ENCODE data around the gene IRAK1.

Gene IRAK1

GRCh38 chrX:154019633-154020528 lies at the start of gene IRAK1:
Gene IRAK1, minus strand, starts transcription at chrX:154019902. Its CDS starts 90 bp downstream, at chrX:154019812.
- peak; percentile 49 for DNase-seq (ENCODE audit: low spot score)

- DNase-seq (ENCODE audit: low spot score): no peak
Observed at GRCh38 chrX:154068560-154068959, 48.9 kb upstream of the IRAK1 start.

- DNase-seq (ENCODE audit: low spot score): no peak
Observed at GRCh38 chrX:154064637-154065435, 45.1 kb upstream of the IRAK1 start.

GRCh38 chrX:154063234-154063633 lies 43.5 kb upstream of the IRAK1 start:
- no peak for DNase-seq (ENCODE audit: low spot score)

- DNase-seq (ENCODE audit: low spot score): no peak
Observed at GRCh38 chrX:154061801-154062200, 42.1 kb upstream of the IRAK1 start.

GRCh38 chrX:154059729-154060245 lies 40.1 kb upstream of the IRAK1 start:
- no peak for DNase-seq (ENCODE audit: low spot score)

GRCh38 chrX:154059231-154059630 lies 39.5 kb upstream of the IRAK1 start:
- no peak for DNase-seq (ENCODE audit: low spot score)

- no peak for DNase-seq (ENCODE audit: low spot score)
Observed at GRCh38 chrX:154058214-154058997, 38.7 kb upstream of the IRAK1 start.

- no peak for DNase-seq (ENCODE audit: low spot score)
Observed at GRCh38 chrX:154057791-154058190, 38.1 kb upstream of the IRAK1 start.

- DNase-seq (ENCODE audit: low spot score): no peak
Observed at GRCh38 chrX:154056770-154057241, 37.1 kb upstream of the IRAK1 start.

GRCh38 chrX:154051201-154051810 lies 31.6 kb upstream of the IRAK1 start:
- peak; percentile 28 for DNase-seq (ENCODE audit: low spot score)

- no peak for DNase-seq (ENCODE audit: low spot score)
Observed at GRCh38 chrX:154050113-154050495, 30.4 kb upstream of the IRAK1 start.

GRCh38 chrX:154049209-154050112 lies 29.8 kb upstream of the IRAK1 start:
- no peak for DNase-seq (ENCODE audit: low spot score)

- DNase-seq (ENCODE audit: low spot score): no peak
Observed at GRCh38 chrX:154048398-154048797, 28.7 kb upstream of the IRAK1 start.

- DNase-seq (ENCODE audit: low spot score): no peak
Observed at GRCh38 chrX:154046940-154047610, 27.4 kb upstream of the IRAK1 start.

- DNase-seq (ENCODE audit: low spot score): no peak
Observed at GRCh38 chrX:154046031-154046781, 26.5 kb upstream of the IRAK1 start.

GRCh38 chrX:154044091-154044490 lies 24.4 kb upstream of the IRAK1 start:
- no peak for DNase-seq (ENCODE audit: low spot score)

GRCh38 chrX:154043003-154043763 lies 23.5 kb upstream of the IRAK1 start:
- no peak for DNase-seq (ENCODE audit: low spot score)
